GM12801 (cell line): ENCODE measurements around the gene KDM2B.

Source experiments
- TF ChIP-seq, protein P1 (sequence below): IDR thresholded peaks from one replicate; pipeline ENCODE4 v1.5.1; 2011; ENCODE audit warnings: control low read depth; ENCODE audit not compliant: insufficient read length; ENCODE audit errors: extremely low read depth

Gene KDM2B

DNA sequence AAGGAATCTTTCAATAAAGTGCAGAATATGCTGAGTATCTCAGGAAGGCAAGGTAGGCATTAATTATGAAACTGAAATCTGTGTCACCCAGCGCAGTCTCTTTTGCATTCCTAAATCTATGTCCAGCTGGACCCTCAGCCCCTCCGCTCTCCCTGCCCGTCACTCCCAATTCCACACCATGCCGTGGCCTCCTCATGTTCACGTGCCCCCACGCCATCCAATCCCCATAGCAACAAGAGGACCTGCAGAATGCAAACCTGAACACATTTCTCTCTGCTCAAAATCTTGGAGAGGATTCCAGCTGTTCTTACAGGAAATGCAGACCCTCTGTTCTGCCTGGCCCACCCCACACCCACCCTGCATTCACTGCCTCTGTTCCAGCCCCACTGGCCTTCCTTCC lies 35.3 kb downstream of the KDM2B start:
- TF ChIP-seq, protein P1, sequence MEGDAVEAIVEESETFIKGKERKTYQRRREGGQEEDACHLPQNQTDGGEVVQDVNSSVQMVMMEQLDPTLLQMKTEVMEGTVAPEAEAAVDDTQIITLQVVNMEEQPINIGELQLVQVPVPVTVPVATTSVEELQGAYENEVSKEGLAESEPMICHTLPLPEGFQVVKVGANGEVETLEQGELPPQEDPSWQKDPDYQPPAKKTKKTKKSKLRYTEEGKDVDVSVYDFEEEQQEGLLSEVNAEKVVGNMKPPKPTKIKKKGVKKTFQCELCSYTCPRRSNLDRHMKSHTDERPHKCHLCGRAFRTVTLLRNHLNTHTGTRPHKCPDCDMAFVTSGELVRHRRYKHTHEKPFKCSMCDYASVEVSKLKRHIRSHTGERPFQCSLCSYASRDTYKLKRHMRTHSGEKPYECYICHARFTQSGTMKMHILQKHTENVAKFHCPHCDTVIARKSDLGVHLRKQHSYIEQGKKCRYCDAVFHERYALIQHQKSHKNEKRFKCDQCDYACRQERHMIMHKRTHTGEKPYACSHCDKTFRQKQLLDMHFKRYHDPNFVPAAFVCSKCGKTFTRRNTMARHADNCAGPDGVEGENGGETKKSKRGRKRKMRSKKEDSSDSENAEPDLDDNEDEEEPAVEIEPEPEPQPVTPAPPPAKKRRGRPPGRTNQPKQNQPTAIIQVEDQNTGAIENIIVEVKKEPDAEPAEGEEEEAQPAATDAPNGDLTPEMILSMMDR: no peak

DNA sequence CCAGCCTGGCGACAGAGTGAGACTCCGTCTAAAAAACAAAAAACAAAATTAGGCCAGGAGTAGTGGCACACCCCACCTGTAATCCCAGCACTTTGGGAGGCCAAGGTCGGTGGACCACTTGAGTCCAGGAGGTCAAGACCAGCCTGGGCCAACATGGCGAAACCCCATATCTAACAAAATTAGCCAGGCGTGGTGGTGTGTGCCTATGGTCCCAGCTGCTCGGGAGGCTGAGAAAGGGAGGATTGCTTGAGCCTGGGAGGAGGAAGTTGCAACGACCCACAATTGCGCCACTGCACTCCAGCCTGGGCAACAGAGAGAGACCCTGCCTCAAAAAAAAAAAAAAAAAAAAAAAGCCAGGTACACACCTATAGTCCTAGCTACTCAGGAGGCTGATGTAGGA lies 37.0 kb downstream of the KDM2B start:
- TF ChIP-seq, protein P1: no peak

DNA sequence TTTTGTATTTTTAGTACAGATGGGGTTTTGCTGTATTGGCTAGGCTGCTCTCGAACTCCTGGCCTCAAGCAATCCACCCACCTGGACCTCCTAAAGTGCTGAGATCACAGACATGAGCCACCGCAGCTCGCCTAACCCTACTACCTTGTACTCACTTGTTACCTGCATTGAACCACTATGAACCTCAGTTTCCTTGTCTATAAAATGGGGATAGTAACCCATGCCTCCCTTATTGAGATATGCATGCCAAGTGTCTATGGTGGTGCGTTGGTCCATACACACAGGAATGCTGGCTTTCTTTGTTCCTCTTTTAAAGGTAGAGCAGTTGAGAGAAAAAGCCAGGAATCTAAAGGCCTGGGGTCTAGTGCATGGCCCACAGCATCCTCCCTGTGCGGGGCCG lies 40.9 kb downstream of the KDM2B start:
- TF ChIP-seq, protein P1: no peak

DNA sequence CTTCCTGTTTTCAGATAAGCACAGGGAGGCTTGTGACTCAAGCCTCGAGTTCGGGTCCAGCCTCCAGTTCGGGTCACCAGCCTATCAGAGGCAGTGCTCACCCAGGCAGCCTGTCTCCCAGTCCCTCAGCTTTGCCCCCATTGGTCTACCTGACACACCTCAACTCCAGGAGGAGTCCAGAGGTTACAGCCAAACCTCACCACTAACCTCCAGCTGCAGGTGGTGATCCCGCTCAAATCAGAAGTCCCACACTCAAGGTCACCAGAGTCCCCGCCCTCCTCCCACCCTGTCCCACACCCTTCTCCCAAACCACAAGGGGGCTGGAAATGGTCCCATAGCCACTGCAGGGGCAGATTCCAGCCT lies 42.1 kb downstream of the KDM2B start:
- TF ChIP-seq, protein P1: no peak

DNA sequence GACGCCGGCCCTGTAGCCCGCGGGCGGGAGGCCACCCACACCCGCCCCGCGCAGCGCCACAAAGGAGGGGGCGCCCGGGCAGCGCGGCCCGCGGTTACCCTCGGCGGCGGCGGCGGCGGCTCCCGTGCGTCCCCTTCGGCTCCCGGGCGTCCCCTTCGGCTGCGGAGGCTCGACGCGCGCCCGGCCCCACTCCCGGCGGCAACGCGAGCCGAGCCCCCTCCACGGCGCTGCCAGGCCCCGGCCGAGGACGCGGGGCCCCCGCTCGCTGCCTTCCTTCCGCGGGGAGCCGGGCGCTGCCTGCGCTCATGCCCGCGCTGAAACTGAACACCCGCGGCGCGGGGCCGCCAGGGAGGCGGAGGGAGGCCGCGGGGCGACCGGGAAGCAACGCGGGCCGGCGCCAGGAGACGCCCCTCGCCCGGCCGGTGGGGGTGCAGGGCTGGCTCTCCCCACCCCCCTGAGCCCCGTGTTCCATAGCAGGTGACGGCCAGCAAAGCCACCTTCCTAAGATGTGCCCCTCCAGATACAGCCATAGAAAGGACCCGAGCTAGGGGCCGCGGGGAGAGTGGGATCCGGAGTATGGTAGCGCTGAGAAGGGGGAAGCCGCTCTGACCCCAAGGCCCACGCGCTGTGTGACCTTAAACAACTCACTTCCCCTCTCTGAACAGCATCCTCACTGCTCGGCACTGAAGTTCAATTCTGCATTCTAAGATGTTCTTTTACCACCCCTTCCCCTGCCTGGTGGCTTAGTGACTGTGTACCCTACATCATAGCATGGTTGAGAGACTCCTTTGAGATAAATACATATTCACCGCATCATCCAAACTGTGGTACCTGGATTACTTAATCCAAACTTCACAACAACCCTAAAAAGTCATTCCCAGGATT lies 42.8 kb downstream of the KDM2B start:
- TF ChIP-seq, protein P1: no peak

DNA sequence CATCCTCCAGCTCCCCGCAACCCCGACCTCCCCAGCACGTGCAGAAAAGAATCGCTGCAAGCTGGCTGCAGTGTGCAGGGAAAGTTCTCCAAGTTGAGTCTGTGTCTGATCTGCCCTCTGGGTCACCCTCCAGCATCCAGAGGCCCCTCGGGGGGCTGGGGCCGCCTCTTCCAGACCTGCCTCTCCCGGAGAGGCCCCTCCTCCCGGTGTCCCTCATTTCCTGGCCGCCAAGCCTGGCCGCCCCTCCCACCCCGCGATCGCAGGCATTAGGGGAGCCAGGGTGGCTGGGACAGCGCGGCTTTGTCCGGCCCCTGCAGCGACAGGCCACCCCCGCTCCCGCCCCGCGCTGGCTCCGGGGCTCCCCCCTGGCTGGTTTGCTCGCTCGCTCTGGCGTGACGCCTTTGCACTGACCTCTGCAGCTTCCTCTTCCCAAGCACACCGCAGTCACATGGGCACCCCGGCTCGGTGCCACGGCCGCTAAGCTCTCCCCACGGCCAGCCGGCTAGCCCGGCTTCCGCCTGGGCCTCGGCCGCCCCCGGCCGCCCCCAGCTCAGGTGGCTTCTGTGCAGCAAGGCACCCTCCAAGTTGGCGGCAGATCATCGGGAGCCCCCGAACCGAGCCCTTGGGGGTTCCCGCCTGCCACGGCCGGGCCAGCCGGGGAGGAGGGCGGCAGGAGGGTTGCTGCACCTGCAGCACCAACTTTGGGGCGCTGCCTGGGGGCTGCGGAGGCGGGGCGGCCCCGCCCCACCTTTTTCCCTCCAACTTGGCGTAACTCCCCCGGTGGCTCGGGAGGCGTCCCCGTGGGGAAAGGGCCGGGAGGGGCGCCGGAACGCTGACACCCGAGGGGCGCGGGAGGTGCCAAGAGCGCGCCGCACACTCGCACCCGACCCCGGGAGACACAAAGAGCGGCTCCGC lies 43.7 kb downstream of the KDM2B start:
- TF ChIP-seq, protein P1: no peak

DNA sequence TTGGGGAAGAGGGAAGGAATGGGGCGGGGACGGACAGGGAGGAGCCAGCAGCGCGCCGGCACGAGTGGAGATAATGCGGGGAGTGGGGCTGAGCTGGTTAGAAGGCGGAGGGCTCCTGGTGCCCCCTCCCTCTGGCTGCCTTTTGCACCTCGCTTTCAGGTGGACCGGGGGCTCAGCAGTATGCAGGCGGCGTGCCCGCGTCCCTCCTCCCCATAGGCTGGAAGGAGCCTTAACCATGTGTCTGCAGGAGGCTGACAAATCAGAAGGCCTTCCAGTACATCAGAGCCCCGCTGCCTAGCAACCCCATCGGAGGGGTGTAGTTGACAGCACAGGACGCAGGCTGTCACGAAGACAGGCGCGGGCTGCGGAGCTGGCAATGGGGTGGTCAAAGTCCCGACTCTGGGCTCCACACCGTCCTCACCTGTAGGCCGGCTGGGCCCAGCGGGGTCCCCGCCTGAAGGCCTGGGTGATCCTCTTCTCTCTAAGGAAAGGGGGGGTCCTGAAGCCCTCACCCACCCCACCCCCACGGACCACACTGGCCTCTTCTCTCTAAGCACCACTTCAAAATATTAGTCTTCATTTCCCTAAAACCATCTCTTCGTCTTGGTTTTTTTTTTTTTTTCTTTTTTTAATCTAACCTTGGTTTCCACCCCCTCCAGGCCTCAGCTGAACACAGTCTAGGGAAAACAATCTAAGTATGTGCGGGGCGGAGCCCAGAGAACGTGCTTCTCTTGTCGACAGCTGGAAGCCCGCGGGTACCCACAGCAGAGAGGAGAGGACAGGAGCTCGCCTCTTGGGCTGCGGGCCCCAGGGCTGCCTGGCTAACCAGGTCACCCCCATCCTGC lies 44.5 kb downstream of the KDM2B start:
- TF ChIP-seq, protein P1: no peak
